COLO829 (cell line): ENCODE results near the gene BRMS1.
A peak's percentile ranks its signal among the peaks of the same experiment; 100 is the strongest.
"Not testable (repeated sequence)": the region's sequence is repeated elsewhere in the genome, so short reads cannot be mapped to it uniquely, and the experiment has no call there.

Experiments
- DNase-seq: peaks from one replicate; pipeline ENCODE4 v3.0.0; 2012; ENCODE audit warnings: low spot score

BRMS1 gene

DNA sequence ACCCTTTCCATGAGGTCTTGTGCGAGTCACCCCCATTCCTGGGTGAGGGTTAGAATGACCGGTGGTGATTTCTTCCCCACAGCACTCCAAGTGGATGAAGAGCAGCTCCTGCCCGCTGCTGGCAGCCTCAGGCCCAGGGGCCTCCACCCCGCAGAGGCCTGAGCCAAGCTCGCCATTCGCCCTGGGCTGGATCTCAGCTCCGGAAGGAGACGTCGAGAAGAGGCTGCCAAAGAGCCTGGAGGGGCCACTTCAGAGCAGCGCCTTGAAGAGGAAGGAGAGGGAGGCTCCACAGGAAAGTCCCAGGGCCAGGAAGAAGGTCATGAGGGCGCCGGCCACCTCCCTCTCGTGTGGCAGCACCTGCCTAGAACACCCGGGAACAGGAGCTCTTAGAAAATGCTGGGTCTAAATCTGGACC, 18.3 kb upstream of the BRMS1 start:
- no peak for DNase-seq

DNA sequence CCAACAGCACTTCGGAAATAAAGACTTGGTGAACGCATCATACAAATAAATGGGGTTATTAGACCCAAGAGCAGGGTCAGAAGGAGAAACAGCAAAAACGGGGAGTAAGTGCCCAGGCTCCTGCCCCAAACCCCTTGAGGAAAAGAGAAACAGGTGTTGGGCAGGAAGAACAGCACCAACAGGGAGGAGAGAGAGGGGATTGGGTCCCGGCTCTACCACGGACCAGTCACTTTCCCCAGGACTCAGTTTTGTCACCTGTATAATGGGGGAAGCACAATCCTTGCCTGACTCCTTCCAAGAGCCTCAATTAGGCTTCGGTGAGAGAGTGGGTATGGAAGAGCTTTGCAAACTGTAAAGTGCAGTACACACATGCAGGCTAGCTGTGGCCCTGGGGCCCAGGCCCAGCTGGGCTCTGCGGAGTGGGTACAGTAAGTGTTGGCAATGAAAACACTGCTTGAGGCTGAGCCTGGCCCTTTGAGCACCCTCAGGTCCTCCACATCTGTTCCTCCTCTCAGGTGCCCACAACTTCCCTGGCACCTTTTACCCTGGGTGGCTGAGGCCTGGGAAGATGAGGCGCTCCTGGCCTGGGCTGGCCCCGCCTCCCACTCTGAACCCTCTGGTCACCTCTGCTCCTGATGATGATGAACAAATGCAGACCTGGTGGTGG, 17.7 kb upstream of the BRMS1 start:
- DNase-seq: no peak

DNA sequence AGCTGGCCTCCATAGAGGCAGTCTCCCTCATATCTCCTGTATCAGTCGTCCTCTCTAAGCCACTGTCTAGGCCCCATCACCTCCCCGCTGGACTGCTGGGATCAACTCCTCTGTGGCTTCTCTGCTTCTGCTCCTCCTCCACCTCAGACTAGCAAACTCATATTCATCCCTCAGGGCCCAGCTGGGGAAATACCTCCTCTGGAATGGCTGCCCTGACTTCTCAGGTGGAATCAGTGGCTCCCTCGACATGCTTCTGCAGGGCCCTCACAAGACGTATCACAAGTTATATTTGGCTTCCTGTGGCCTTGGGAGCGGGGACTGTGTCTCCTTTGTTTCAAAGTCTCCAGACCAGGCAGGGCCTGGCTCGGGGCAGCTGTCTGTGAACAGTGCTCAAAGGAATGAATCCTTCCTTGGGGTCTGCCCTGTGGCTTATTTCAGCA, 16.6 kb upstream of the BRMS1 start:
- peak; percentile 69 for DNase-seq

DNA sequence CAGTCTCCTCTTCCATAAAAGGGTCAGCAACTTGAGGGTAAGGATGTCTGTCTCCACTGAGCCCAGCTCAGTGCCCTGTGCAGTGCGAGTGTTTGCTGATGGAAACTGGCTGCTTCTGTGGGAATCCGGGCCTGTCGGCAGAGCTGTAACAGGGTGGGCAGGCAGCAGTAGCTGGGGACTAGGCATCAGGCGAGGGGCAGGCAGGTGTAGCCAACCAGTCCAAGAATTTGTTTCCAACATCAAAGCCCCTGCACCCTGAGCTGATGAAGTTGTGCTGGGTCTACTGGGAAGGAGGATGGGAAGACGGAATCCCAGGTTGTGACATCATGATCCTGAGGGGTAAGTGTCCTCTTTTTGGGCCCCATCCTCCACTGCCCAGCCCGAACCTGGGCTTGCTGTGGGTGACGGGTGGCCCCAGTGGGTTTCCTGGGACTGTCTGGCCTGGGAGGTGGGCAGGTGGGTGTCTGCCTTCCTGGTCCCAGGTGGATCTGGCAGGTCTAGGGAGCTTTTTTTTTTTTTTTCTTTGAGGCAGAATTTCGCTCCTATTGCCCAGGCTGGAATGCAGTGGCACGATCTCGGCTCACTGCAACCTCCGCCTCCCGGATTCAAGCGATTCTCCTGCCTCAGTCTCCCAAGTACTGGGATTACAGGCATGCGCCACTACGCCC, 15.6 kb upstream of the BRMS1 start:
- DNase-seq: no peak

DNA sequence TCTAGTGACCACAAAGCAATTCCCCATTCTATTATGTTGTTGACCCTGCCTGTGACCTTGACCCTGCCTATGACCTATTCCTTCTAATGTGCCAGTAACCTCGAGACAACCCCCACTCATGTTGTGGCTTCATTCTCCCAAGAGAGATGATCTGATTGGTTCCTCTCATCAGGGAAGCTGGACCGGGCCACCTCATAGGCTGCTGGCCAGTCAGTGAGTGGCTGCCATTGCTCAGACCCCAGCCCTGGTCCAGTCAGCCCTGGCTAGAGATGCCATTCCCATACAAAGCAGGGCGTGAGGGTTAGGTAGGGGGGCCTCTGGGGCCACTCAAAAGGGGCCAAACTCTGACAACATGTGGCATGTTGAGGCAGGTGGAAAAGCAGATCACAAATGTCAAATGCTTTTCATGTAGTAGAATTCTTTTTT, 14.8 kb upstream of the BRMS1 start:
- no peak for DNase-seq

DNA sequence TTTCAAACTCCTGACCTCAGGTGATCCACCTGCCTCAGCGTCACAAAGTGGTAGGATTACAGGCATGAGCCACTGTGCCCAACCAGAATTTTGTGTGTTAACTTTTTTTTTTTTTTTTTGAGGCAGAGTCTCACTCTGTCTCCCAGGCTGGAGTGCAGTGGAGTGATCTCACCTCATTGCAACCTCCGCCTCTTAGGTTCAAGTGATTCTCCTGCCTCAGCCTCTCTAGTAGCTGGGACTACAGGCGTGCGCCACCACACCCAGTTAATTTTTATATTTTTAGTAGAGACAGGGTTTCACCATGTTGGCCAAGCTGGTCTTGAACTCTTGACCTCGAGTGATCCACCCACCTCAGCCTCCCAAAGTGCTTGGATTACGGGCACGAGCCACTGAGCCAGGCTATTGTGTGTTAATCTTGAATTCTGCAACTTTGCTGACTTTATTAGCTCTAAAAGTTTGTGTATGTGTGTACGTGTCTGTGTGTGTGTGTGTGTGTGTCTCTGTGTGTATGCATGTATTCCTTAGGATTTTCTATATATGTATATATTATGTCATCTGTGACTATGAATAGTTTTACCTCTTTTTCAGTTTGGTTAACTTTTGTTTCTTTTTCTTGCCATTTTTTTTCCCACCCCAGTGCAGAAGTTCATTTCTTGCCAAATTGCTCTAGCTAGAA, 5.8 kb upstream of the BRMS1 start:
- not testable (repeated sequence) for DNase-seq

DNA sequence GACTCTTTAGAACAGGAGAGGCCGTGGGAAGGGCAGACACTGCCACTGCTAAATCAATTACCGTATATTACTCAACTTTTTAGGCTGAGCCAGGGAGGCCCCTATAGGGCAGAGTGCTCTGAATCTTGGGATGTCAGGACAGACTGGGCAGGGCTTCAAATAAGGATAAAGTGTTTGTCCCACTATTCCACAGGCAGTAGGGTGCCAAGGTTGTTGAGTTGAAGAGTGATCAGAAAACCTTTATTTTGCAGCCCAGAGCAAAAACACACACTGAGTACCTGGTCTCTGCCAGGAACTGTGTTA, 4.1 kb upstream of the BRMS1 start:
- no peak for DNase-seq

DNA sequence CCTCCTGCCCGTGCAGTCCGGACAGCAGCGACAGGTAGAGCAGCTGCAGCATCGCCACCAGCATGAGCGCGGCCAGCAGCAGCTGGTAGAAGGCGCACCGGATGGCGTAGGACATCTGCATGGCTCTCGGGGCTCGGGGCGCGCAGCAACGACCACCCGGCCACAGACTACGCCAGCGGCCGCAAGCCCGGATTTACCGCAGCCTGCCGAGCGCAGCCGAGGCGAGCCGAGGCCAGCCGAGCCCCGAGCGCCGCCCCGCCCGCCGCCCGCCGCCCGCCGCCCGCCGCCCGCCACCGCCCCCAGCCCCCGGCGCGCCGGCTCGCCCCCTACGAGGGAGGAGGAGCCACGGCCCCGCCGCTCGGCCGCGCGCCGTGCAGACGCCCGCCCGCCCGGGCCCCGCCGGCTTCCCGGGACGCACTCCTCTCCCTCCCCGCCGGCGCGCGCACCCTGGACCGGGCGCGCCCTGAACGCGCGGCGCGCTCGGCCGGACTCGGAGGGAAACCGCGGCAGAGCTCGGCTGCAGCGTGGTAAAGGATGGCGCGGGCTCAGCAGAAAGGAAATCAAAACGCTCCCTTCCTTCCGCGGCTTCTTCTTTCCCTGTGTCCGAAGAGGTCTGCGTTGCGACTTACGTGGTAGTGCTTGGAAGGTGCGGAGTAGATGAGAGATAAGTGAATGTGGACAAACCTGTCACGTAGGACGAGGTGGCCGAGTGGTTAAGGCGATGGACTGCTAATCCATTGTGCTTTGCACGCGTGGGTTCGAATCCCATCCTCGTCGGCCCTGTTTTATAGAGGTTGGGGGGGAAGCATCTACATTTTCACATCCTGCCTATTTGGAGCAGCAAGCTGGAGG, 2.7 kb upstream of the BRMS1 start, which contains the start of gene B4GAT1:
Gene B4GAT1 (minus strand): TSS at position 205 of the 852 bp plus-strand sequence. CDS start 84 bp downstream, at position 121.
- DNase-seq: peak; percentile 77

DNA sequence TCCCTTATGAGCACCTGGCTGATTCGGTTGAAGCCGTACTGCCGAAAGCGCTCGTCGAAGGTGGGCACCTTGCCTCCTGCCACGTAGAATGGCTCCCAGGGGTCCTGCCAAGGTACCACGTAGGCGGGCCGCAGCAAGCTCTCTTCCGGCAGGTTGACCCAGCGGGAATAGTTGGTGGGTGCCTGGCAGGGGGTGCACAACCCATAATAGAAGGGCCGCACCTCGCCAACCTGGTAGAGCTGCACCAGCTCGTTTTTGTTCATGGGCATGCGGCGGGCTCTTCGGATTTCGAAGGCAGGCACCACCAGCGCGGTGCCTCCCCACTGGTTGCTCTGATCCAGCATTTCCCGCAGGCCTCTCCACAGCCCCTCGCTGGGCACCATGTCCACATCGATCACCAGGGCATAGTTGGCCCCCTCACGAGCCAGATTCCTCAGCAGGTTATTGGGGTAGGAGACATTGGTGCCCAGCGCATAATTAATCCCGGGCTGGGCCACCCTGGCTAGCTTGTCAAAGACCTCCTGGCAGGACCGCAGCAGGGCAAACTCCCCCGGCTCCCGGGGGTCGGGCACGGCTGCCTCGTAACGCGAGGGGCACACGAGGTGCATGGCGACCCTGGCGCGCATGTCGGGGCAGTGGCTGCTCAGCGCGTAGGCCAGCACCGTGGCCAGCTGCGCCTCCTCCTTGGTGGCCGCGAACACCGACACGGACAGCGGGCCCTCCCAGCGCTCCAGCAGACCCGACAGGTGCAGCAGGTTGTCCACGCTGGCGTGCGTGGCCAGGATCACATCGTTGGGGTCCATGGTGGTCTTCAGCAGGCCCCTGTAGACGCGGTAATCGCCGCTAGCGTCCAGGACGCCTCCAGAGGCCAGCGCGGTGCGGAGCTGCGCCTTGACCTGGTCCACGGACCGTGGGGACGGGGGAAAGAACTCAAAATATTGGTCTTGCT, 1.8 kb upstream of the BRMS1 start:
- DNase-seq: no peak

DNA sequence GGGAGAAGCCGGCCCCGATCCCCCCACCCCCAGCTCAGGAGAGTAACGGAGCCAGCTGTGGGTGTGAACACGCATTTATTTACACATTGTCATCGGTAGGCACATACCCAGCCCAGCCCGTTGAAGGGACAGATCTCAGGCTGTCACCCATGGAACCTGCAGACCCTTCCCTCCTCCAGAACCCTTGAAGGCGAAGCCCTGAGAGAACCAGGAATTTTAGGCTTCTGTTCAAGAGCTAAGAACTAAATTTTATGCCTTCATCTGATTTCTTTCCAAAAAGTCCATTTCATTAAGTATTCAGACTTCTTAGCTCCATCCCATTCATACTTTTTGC, 379 bp upstream of the BRMS1 start:
- no peak for DNase-seq

DNA sequence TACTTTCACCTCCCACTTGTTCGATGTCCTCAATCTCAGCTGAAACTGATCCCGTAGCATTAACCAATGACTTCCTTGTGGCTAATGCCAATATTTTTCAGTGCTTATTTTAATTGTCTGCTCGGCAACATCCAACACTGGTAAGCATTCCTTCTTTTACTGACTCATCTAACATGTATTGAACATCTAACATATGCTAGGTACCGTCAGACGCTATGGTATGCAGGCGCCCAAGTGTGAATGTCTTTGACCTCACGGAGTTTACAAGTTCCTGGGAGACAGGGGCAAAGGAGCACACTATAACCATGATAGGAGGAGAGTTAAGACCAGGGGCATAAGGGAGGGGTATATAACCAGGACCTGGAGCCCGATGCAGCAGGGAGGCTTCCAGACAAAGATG, 1.7 kb downstream of the BRMS1 start:
- no peak for DNase-seq

DNA sequence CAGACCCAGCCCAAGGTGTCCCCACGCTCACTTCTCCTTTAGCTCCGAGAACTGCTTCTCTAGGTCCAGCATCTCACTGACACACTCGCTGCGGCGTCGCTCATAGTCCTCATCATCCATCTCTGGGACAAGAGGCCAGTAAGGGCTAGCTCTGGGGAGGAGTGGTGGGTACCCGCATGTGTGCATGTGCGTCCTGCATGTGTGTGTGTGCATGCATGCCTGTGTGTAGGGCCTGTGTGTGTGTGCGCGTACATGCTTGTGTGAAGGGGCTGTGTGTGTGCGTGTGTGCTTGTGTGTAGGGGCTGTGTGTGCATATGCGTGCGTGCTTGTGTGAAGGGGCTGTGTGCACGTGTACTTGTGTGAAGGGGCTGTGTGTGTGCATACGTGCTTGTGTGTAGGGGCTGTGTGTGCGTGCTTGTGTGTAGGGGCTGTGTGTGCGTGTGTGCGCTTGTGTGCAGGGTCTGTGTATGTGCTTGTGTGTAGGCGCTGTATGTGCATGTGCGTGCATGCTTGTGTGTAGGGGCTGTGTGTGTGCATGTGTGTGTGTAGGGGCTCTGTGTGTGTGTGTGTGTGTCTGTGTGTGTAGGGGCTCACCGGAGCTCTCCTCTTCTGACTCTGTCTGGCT, 3.3 kb downstream of the BRMS1 start:
- DNase-seq: no peak

DNA sequence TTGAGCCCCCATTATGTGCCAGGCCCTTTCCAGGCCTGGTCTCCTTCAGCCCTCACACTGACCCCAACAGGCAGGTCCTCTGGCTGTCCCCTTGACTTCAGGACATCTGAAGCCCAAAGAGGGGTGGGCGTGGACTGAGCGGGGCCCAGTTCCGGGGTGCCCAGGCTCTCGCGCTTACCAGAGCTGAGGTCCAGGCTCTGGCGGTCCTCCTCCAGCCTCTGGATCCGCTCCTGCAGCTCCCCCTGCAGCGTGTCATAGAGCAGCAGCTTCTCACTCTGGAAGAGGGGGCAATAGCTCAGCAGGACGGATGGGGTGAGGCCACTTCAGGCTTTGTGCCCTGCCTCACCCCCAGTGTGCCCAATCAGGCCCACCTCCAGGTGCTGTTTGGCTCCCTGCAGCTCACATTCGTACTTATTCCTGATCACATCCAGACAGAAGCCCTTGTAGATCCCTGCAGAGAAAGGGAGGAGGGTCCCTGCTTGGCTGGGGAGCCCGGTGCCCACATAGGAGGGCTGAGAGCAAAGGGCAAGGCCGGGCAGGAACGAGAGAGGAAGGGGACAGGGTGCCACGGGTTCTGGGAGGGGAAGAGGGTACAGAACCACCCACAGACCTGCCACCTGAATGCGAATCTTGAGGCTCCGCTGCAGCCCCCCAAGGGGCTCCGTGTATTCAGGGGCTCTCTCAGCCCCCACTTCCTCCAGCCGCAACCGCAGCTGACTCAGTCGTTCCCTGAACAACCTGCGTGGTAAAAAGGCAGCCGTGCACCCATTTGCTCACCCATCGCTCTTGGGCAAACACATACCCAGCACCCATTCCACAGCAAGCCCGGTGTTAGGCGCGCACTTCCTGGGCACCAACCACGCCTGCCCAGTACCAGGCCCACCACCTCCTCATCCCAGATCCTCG, 4.1 kb downstream of the BRMS1 start:
- no peak for DNase-seq

DNA sequence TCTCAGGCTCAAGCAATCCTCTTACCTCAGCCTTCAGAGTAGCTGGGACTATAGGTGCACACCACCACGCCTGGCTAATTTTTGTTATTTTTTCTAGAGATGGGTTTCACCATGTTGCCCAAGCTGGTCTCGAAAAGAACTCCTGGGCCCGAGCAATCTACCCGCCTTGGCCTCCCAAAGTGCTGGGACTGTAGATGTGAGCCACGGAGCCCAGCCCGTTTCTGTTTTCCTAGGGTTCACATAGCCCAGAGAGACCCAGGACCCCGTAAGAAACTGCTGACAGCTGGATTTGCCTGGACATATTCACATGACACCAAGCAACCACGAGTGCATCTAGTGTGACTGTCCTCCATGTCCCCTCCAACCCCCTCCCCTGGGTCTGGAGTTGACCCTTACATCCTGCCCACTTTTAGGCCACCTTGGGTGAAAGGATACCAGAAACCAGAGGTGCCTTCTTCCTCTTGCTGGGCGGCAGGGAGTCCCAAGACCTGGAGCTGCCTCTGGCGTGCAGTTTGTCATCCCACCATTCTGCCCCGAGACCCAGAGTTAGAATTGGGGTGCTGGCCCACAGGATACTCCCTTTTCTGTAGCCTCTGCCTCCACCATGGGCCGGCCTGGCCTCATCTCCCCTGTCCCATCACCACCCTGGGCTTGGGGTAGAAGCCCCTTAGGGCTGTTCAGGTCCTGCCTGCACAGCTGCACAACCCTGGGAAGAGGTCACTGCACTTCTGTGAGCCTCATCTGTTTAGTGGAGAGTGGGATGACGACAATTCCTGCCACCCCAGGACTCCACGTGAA, 5.0 kb downstream of the BRMS1 start:
- DNase-seq: no peak

DNA sequence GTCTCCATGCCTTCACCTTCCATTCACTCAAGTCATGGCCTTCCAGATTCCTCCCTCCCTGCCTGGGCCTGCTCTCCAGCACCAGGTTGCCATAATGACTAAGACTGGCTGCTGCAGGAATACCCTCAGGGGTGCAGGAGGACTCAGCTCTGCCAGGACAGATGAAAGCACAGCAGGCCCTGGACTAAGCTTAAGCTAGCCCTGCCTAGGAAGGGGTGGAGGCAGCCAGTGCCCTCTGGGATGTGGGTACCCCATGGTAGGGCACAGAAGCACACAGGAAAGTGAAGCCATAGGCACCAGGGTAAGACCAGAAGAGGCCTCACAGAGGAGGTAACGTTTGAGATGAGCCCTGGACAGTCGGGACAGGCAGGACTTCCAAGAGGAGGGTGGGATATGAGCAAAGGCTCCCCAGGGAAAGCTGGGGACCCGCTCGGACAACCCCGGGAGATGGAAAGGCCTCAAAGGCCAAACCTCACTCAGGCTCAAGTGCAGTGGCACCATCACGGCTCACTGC, 5.7 kb downstream of the BRMS1 start:
- no peak for DNase-seq

DNA sequence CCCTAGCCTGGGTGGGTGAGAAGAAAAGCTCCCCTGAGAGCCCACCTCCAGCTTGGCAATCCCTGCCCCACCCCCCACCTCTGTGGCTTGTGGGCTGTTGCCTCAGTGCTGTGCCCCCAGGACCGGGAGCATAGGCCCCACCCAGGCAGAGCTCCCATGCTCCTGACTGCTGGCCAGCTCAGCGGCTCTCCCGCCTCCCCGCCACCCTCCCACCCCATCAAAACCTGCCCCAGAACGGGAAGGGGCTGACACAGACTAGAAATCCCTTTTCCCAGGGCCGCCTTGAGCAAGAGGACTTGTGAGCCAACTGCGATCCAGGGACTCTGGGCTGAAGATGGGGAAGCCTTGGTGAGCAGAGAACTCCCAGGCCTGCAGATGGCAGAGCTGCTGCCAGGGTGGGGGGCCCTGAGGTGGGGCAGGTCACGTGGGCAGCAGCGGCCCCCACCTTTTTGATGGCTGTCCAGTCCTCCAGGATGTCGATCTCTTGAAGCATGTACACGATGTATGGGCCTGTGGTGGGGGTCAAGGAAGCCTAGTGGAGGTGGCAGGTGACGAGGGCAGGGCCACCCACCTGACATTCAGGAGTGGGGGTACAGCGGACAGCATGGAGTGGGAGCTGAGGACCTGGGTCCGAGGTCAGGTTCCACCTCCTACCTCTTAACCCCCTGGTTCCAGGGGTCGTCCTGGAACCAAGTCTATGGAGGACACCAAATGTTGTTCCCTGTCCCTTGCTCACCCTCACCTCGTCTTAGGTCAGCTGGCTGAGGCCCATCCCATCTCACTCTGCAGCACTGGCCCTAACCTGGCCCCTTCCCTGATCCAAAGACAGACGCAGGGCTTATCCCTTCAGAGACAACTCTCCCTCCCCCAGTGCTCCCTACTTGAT, 6.4 kb downstream of the BRMS1 start:
- DNase-seq: no peak

DNA sequence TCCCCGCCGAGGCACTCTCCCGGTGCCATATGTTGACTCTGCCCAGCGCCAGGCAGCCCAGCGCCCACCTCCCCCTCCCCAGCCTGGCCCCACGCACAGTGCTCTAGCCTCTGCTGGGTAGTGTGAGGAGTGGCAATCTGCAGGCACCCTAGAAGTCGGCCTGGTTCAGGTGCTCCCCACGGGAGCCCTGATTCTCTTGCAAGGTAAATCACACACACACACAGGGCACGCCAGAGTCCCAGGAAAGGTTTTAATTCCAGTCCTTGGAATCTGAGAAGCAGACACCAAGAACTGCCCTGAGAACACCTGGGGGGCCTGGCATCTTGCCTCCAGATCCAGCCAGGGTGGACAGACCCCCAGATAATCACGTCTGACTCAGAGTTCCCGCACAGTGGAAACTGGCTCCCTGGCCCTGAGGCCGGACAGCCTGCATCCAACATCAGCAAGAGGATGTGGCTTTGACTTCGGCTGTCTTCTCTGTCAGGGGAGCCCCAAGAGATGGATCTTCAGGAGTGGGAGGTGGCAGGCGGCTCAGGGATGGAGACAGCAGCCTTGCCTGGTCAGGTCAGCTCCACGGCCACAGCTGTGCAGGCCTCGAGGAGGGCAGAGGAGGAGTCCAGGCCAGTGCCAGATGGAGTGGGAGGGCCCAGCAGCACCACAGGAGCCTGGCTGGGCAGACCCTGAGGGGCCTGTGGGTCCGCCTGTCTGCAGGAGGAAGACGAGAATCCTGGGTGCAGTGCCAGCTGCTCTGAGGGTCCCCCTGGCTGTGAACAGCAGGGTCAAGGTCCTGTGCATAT, 7.6 kb downstream of the BRMS1 start:
- no peak for DNase-seq
